GM19023 (cell line): ENCODE data around the gene RAF1.
A peak's percentile ranks its signal among the peaks of the same experiment; 100 is the strongest.
"Not testable (repeated sequence)": the region's sequence is repeated elsewhere in the genome, so short reads cannot be mapped to it uniquely, and the experiment has no call there.

Experiments used
- ATAC-seq: cut with Tn5 transposase; IDR thresholded peaks from one replicate; pipeline ENCODE4 v1.9.1; 2021; ENCODE audit warnings: mild to moderate bottlenecking, moderate library complexity; ENCODE audit not compliant: unreplicated experiment

The RAF1 gene

GRCh38 chr3:12679468-12679867 is 15.6 kb upstream of the RAF1 start:
- ATAC-seq, result no peak

GRCh38 chr3:12677616-12678015 is 13.7 kb upstream of the RAF1 start:
- ATAC-seq, result no peak

DNA sequence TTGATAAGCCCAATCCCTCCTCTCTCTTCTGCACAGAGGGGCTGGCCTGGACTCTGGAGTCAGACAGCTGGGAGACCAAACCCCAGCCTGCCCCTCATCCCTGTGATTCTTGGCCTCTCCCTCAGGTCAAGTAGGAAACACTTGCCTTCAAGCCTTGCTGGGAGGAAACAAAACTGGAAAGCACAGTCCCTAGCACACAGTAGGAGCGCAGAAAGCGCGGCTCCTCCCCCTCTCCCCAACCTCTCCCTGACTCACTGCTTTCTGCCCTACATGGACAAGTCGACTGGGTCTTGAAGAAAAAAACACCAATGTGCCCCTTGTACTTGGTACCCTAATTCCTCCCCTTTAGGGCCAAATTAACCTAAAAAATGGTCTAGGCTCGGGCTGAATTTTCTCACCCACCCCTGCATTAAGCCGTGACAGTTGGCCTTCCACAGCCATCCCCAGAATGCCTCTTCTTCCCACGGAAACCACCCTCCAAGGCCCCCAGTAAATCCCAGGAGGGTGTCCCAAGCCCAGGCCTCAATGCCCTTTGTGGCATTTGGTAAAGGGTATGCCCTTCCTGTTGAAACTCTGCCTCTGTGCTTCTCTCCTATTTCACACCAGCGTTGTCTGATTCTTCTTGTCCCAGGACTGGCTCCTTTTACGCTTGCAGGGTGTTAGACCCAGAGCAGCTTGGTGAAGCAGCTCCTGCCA is 11.3 kb upstream of the RAF1 start:
- ATAC-seq, result no peak

GRCh38 chr3:12673956-12674736 is 10.2 kb upstream of the RAF1 start:
- not testable (repeated sequence) for ATAC-seq

- no peak for ATAC-seq
These were observed 7.2 kb upstream of the RAF1 start for GRCh38 chr3:12671120-12671450.

- no peak for ATAC-seq
These were observed 6.6 kb upstream of the RAF1 start for GRCh38 chr3:12670365-12671119.

DNA sequence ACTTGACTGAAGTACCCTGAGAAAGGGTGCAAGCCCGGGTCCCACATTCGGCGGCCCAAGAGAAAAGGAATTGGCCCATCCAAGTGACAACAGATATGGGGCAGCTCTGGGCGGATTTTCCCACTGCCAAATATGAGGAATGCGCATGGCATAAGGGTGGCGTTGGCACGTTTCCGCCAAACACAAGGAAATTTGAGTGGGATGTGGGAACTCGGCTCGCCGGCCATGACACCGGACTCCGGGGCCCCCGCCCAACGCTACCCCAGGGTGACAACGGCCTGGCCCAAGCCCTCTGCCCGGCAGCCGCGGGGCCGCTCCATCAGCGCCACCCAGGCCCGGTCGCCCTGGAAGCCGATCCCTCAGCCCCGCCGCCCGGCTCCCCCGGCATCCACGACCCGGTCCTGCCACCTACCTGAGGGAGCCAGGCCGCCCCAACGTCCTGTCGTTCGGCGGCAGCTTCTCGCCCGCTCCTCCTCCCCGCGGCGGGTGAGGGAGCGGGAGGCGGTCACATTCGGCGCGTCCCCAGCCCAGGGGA is 449 bp downstream of the RAF1 start:
- ATAC-seq, result peak; percentile 42

- no peak for ATAC-seq
These were observed 1.1 kb downstream of the RAF1 start for GRCh38 chr3:12662593-12663400.

GRCh38 chr3:12661926-12662592 is 1.9 kb downstream of the RAF1 start:
- no peak for ATAC-seq

DNA sequence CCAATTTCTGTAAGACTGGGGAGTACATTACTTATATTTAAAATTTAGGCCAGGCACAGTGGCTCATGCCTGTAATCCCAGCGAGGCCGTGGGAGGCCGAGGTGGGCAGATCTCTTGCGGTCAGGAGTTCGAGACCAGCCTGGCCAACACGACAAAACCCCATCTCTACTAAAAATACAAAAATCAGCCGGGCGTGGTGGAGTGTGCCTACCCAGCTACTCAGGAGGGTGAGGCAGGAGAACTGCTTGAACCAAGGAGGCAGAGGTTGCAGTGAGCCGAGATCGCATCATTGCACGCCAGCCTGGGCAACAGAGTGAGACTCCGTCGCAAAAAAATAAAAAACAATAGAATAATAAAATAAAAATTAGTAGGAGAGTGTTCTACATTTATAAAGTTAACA is 2.5 kb downstream of the RAF1 start:
- not testable (repeated sequence) for ATAC-seq

GRCh38 chr3:12660196-12660595 is 3.7 kb downstream of the RAF1 start:
- ATAC-seq, result no peak

DNA sequence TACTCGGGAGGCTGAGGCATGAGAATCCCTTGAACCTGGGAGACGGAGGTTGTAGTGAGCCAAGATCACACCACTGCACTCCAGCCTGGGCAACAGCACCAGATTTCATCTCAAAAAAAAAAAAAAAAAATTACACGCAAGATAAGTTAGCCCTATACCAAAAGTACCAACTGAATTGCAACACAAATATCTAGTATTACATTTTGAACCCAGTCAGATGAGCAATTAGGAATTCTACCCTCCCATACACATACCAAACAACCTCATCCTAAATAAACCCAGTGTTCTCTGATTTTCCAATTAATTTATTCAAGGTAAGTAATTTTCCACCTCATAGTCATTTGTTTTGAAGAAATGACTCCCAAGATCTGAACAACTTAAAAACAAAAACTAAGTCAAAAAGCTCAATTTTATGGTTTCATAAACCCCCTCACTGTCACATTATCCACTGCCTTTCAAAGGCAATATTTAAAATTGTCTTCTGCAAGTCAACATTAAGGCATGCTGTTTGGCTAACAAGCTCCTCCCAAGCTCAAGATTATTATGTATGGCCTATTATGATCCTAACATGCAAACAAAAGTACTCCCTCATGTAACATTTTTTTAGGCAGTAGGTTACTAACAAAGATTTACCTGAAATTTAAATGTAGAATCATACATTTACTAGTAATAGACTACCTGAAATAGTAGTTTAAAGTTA is 4.5 kb downstream of the RAF1 start:
- ATAC-seq, result no peak

DNA sequence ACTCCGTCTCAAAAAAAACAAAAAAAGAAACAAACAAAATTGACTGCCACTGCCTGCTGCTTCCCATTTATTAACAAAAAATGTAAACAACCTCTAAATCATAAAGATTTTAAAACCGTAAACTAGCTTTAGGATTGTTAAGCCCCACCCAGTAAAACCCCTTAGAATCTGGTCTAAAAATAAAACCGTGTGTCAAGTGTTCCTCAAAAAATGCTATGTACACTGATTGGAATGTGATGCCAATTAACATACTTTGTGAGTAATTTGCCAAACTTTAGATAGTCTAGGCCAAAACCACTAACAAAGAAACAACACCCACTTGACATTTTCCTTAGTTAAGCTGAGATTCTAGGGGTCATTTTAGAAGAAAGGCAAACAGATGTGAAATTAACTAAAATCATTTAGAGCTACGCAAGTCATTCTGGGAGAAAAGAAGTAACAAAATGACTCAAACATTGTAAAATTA is 5.3 kb downstream of the RAF1 start:
- ATAC-seq, result no peak

GRCh38 chr3:12656850-12657249 is 7.1 kb downstream of the RAF1 start:
- no peak for ATAC-seq

GRCh38 chr3:12656193-12656592 is 7.7 kb downstream of the RAF1 start:
- no peak for ATAC-seq

DNA sequence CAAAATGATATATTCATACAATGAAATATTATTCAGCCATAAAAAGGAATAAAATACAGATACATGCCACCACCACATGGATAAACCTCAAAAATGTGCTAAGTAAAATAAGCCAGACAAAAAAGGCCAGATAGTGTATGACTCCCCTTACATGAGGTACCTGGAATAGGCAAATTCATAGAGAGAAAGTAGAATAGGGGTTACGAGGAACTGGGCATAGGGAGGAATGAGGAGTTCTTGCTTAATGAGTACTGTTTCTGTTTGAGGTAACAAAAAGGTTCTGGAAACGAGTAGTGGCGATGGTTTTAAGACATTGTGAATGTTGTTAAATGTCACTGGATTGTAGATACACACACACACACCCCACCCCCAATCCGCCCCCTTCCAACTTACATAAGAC is 8.2 kb downstream of the RAF1 start:
- ATAC-seq, result no peak

GRCh38 chr3:12653747-12654146 is 10.2 kb downstream of the RAF1 start:
- no peak for ATAC-seq

DNA sequence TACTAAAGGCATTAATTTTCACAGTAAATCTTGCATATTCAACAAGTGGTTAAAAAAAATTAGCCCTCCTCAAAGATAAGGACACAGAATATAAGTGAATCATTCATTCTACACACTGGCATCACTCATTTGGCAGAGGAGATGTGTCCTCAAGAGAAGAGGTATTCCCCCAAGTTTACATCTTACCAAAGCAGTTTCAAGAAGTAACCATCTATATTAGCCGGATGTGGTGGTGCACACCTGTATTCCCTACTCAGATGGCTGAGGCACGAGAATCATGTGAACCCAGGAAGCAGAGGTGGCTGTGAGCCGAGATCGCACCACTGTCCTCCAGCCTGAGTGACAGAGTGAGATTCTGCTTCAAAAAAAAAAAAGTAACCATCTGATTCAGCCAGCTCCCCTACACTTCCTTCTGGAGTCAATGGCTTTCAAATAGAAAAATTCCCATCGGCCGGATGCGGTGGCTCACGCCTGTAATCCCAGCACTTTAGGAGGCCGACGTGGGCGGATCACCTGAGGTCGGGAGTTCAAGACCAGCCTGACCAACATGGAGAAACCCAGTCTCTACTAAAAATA is 15.4 kb downstream of the RAF1 start:
- ATAC-seq, result no peak

DNA sequence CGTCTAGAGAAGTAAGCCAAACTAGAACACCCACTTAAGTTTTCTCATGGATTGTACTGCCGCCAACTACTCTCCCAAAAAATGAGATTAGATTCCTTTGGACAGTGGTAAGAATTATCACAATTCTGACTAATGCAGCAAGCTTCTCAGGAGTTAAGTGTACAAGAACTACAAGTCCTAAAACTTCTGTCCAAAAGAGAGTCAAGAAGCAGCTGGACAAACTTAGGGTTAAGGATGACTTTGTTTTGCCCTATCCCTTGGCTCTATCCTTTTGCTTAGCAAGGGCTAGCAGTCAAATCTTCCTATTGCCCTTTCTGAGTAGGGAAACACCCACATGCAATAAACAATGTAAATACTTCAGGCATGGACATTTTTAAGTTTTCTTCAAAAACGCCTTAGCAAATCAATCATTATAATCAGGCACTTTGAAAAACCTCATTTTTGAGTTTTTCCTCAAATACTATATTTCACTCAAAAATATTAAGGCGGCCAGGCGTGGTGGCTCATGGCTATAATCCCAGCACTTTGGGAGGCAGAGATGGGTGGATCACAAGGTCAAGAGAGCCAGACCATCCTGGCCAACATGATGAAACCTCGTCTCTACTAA is 19.5 kb downstream of the RAF1 start:
- no peak for ATAC-seq
